HCT116 (cell line): ENCODE measurements around the gene AQP5. TPM values are rescaled to one million over a fixed set of nuclear protein-coding genes. Genes with fewer than 3 reads are reported as not detected.

ENCODE experiments used
- ATAC-seq: fragments of 200-7000 bp; cut with Tn5 transposase; 2 replicates; pipeline ENCODE4 v1.9.1; 2020; ENCODE audit warnings: mild to moderate bottlenecking, moderate library complexity
- BruUV-seq: library from RNA; stranded (reverse); fragments of 400-500 nt; replicated peaks from 2 replicates; lab custom pipeline; 2021; lab: Mats Ljungman, UMichigan
- CTCF ChIA-PET: fragments of 300-600 bp; sonication (Branson Sonifier 250); formaldehyde crosslinking; loops from one replicate; lab custom pipeline; 2021; ENCODE audit warnings: antibody characterized with exemption; lab: Charles Lee
- POLR2A ChIA-PET: fragments of 300-600, 350-600 bp; sonication (Branson Sonifier 250); formaldehyde crosslinking; loops from one replicate; lab custom pipeline; 2021; ENCODE audit warnings: antibody characterized with exemption; lab: Charles Lee
- RAD21 ChIA-PET, 2 experiments: fragments of 300-600 bp; sonication (Branson Sonifier 250); formaldehyde crosslinking; loops; one replicate each; lab custom pipeline; 2023; ENCODE audit warnings: low total read pairs in 2 of 2; ENCODE audit not compliant: uncharacterized antibody in 2 of 2, unreplicated experiment in 2 of 2, low non-redundant PET in 1 of 2; lab: Charles Lee
- DNase-seq: peaks from one replicate; pipeline ENCODE4 v3.0.0-alpha.2; 2010; ENCODE audit warnings: low read depth, low spot score
- H2AFZ ChIP-seq: fragments of 200-600 bp; shearing (Covaris generic), sonication (generic); 2 replicates; pipeline ENCODE4 v1.6.1; 2017; ENCODE audit warnings: low read depth, mixed run types, mixed read lengths, antibody characterized with exemption, low read length; ENCODE audit not compliant: poor library complexity, severe bottlenecking
- H3K27ac ChIP-seq: 2 replicates; pipeline ENCODE4 v1.5.1; 2012; ENCODE audit warnings: low read depth, low read length
- H3K27me3 ChIP-seq: fragments of 200-600 bp; sonication (generic); 2 replicates; pipeline ENCODE4 v1.6.1; 2016; ENCODE audit warnings: mixed run types, low read length, mixed read lengths; ENCODE audit not compliant: insufficient read depth
- H3K36me3 ChIP-seq, 2 experiments: fragments of 200-500 bp in 1 of 2; fragments of 200-600 bp in 1 of 2; sonication (Bioruptor generic) in 1 of 2; sonication (generic) in 1 of 2; 2 replicates each; pipeline versions ENCODE4 v1.5.1 to v1.6.1; 2014 to 2016; ENCODE audit warnings: low read length in 2 of 2, inconsistent platforms in 1 of 2, mixed read lengths in 1 of 2, mixed run types in 1 of 2; ENCODE audit not compliant: insufficient read depth in 2 of 2, control insufficient read depth in 1 of 2
- H3K4me1 ChIP-seq, 2 experiments: fragments of 200-600 bp in 1 of 2; sonication (generic) in 1 of 2; 2 replicates each; pipeline versions ENCODE4 v1.5.1 to v1.6.1; 2012 to 2017; ENCODE audit warnings: low read length in 2 of 2, inconsistent platforms in 1 of 2, mild to moderate bottlenecking in 1 of 2, mixed read lengths in 1 of 2, mixed run types in 1 of 2, moderate library complexity in 1 of 2; ENCODE audit not compliant: insufficient read depth in 2 of 2, control insufficient read depth in 1 of 2
- H3K4me2 ChIP-seq: fragments of 200-600 bp; sonication (generic); 2 replicates; pipeline ENCODE4 v1.6.1; 2017; ENCODE audit warnings: mixed run types, low read length, mixed read lengths
- H3K4me3 ChIP-seq, 2 experiments: fragments of 200-600 bp in 1 of 2; sonication (generic) in 1 of 2; replicated peaks in 1 of 2; 2 replicates each; pipeline ENCODE4 v1.5.1; 2011 to 2016; ENCODE audit warnings: low read length in 2 of 2, control low read depth in 1 of 2, low read depth in 1 of 2, mild to moderate bottlenecking in 1 of 2, mixed read lengths in 1 of 2, mixed run types in 1 of 2
- H3K79me2 ChIP-seq: fragments of 200-600 bp; sonication (generic); 2 replicates; pipeline ENCODE4 v1.6.1; 2017; ENCODE audit warnings: mild to moderate bottlenecking, mixed run types, low read length, moderate library complexity, mixed read lengths; ENCODE audit not compliant: insufficient read depth
- H3K9ac ChIP-seq: fragments of 200-600 bp; sonication (generic); 2 replicates; pipeline ENCODE4 v1.6.1; 2016; ENCODE audit warnings: low read length, mixed read lengths
- H3K9me2 ChIP-seq: fragments of 200-600 bp; sonication (generic), shearing (Covaris generic); 2 replicates; pipeline ENCODE4 v1.6.1; 2017; ENCODE audit warnings: mixed run types, mild to moderate bottlenecking, moderate library complexity; ENCODE audit not compliant: insufficient read depth
- H3K9me3 ChIP-seq, 2 experiments: fragments of 200-500 bp in 1 of 2; fragments of 200-600 bp in 1 of 2; sonication (Bioruptor generic) in 1 of 2; sonication (generic) in 1 of 2; 2 replicates each; pipeline ENCODE4 v1.6.1; 2014 to 2017; ENCODE audit warnings: low read length in 2 of 2, mixed read lengths in 2 of 2, inconsistent platforms in 1 of 2, low read depth in 1 of 2, mild to moderate bottlenecking in 1 of 2, mixed run types in 1 of 2, moderate library complexity in 1 of 2; ENCODE audit not compliant: control insufficient read depth in 1 of 2, insufficient read depth in 1 of 2
- H4K20me1 ChIP-seq: fragments of 200-600 bp; sonication (generic), shearing (Covaris generic); 2 replicates; pipeline ENCODE4 v1.6.1; 2017; ENCODE audit warnings: mixed run types, mild to moderate bottlenecking, moderate library complexity; ENCODE audit not compliant: insufficient read depth
- CBX3 ChIP-seq: IDR thresholded peaks from 2 replicates; pipeline ENCODE4 v1.6.1; 2012; ENCODE audit warnings: low read depth
- EGR1 ChIP-seq: IDR thresholded peaks from 2 replicates; pipeline ENCODE4 v1.6.1; 2012; ENCODE audit warnings: low read depth
- ELF1 ChIP-seq: IDR thresholded peaks from 2 replicates; pipeline ENCODE4 v1.6.1; 2012; ENCODE audit warnings: low read depth, borderline replicate concordance
- EZH2 ChIP-seq: fragments of 200-600 bp; sonication (generic); IDR thresholded peaks from 2 replicates; pipeline ENCODE4 v1.6.1; 2017; ENCODE audit warnings: antibody characterized with exemption, mixed run types
- EZH2phosphoT487 ChIP-seq: fragments of 200-600 bp; IDR thresholded peaks from 2 replicates; pipeline ENCODE4 v1.6.1; 2018; ENCODE audit warnings: antibody characterized with exemption, borderline replicate concordance
- JUND ChIP-seq: IDR thresholded peaks from 2 replicates; pipeline ENCODE4 v1.6.1; 2012
- POLR2A ChIP-seq: IDR thresholded peaks from 2 replicates; pipeline ENCODE4 v1.7.0; 2011; ENCODE audit warnings: borderline replicate concordance; ENCODE audit not compliant: insufficient read depth, insufficient read length; ENCODE audit errors: extremely low read depth
- POLR2AphosphoS5 ChIP-seq: IDR thresholded peaks from 2 replicates; pipeline ENCODE4 v1.6.1; 2011; ENCODE audit warnings: mild to moderate bottlenecking, low read depth, low read length, moderate library complexity
- RAD21 ChIP-seq: IDR thresholded peaks from 2 replicates; pipeline ENCODE4 v1.6.1; 2012; ENCODE audit warnings: low read depth, mild to moderate bottlenecking
- TCF7L2 ChIP-seq: IDR thresholded peaks from 2 replicates; pipeline ENCODE4 v1.7.0; 2011; ENCODE audit warnings: borderline replicate concordance, inconsistent platforms; ENCODE audit not compliant: insufficient read depth, insufficient read length; ENCODE audit errors: extremely low read depth
- ZFX ChIP-seq: fragments of 450-650 bp; IDR thresholded peaks from 2 replicates; pipeline ENCODE4 v1.6.1; 2017
- intact Hi-C: fragments of 100-400 bp; cut with micrococcal nuclease; formaldehyde crosslinking; loops from 2 replicates; pipeline ENCODE4 v1.10.0; 2022
- total RNA-seq: library from RNA; stranded (reverse); gene quantifications from one replicate; pipeline ENCODE4 v1.2.1, GENCODE V29; 2021; ENCODE audit not compliant: unreplicated experiment
- TF ChIP-seq, protein P1 (sequence below): IDR thresholded peaks from 2 replicates; pipeline ENCODE4 v1.6.1; 2012
- TF ChIP-seq, protein P2 (sequence below): IDR thresholded peaks from 2 replicates; pipeline ENCODE4 v1.6.1; 2011; ENCODE audit warnings: mild to moderate bottlenecking, low read length, moderate library complexity; ENCODE audit not compliant: insufficient replicate concordance; ENCODE audit errors: extremely low read depth
- TF ChIP-seq, protein P3 (sequence below): IDR thresholded peaks from 2 replicates; pipeline ENCODE4 v1.6.1; 2012
- TF ChIP-seq, protein P4 (sequence below), 3 experiments: fragments of 200-600 bp in 1 of 3; sonication (generic) in 1 of 3; IDR thresholded peaks in 2 of 3; conservative IDR thresholded peaks in 1 of 3; 2 replicates each; pipeline ENCODE4 v1.5.1; 2012 to 2017; ENCODE audit warnings: low read depth in 2 of 3, low read length in 2 of 3, antibody characterized with exemption in 1 of 3, borderline replicate concordance in 1 of 3, control low read depth in 1 of 3, mild to moderate bottlenecking in 1 of 3, mixed read lengths in 1 of 3, mixed run types in 1 of 3, moderate library complexity in 1 of 3; ENCODE audit not compliant: insufficient read depth in 1 of 3
- TF ChIP-seq, protein P5 (sequence below): IDR thresholded peaks from 2 replicates; pipeline ENCODE4 v1.6.1; 2012; ENCODE audit warnings: low read depth

The AQP5 gene
- total RNA-seq, 1 experiment from 2014 or later, result not detected

DNA sequence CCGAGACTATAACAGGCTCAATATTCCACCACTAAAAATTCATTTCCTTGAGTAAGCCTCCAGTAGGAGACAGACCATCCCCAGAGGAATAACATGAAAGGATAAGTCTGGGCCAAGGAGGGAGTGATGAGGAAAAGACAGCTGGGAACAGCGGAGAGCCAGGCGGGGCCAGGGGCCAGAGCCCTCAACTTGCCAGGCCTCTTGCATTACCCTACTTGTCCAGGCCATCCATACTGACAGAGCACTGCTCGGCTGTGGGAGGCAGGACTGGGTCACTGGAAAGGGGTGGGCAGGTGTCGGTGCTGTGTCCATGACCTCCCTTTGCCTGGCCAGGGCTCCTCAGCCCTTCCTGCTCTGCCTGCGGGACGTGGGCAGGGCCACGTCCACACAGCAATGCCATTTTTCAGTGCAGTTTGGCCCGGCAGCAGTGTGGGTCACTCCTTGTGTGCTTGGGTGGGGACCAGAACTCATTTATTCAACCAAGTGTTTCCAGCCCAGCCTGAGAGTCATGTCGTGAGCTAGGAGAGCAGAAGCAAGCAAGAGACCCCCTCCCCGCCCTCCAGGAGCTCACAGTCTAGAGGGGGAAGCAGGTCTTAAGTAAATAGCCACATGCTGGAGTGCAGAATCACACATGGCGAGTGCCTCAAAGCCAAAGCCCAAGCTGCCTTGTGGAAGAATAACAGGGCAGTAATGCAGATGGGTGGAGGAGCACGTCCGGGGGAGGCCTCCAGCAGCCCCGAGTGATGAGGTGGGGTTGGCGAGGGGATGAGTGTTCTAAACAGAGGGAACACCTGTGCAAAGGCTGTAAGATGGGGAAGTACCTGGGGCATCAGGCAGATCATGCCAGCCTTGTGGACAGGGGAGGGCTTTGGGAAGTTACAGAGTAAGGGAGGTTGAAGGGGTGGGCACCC, 49.1 kb upstream of the AQP5 start:
- ChIA-PET CTCF (interaction anchor here (0.6 kb wide), 1 partner anchor 27 kb away, joined by 3 read pairs; no protein-coding TSS in a partner anchor), POLR2A (no interaction called here), RAD21 (no interaction called here)
- no peaks in the 10 kb centered on the region for H3K36me3 ChIP-seq
- no peaks in the 10 kb centered on the region for H3K79me2 ChIP-seq
- H3K4me2 ChIP-seq, result no peak overlapping the region
- H3K9me2 ChIP-seq, result no peaks in the 10 kb centered on the region
- BruUV-seq, result no TSS peak
- no peaks in the 10 kb centered on the region for H4K20me1 ChIP-seq
- no peaks in the 10 kb centered on the region for H3K27me3 ChIP-seq
- TF ChIP-seq EGR1, result no peak
- TF ChIP-seq, protein P1, sequence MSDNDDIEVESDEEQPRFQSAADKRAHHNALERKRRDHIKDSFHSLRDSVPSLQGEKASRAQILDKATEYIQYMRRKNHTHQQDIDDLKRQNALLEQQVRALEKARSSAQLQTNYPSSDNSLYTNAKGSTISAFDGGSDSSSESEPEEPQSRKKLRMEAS, result no peak
- no peak for TF ChIP-seq TCF7L2
- TF ChIP-seq JUND, result no peak
- TF ChIP-seq, protein P2, sequence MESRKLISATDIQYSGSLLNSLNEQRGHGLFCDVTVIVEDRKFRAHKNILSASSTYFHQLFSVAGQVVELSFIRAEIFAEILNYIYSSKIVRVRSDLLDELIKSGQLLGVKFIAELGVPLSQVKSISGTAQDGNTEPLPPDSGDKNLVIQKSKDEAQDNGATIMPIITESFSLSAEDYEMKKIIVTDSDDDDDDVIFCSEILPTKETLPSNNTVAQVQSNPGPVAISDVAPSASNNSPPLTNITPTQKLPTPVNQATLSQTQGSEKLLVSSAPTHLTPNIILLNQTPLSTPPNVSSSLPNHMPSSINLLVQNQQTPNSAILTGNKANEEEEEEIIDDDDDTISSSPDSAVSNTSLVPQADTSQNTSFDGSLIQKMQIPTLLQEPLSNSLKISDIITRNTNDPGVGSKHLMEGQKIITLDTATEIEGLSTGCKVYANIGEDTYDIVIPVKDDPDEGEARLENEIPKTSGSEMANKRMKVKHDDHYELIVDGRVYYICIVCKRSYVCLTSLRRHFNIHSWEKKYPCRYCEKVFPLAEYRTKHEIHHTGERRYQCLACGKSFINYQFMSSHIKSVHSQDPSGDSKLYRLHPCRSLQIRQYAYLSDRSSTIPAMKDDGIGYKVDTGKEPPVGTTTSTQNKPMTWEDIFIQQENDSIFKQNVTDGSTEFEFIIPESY, result no peak
- TF ChIP-seq, protein P3, sequence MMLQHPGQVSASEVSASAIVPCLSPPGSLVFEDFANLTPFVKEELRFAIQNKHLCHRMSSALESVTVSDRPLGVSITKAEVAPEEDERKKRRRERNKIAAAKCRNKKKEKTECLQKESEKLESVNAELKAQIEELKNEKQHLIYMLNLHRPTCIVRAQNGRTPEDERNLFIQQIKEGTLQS, result no peak
- no peak for TF ChIP-seq EZH2phosphoT487
- no peak for TF ChIP-seq ELF1
- TF ChIP-seq POLR2AphosphoS5, result no peak
- TF ChIP-seq, protein P4, sequence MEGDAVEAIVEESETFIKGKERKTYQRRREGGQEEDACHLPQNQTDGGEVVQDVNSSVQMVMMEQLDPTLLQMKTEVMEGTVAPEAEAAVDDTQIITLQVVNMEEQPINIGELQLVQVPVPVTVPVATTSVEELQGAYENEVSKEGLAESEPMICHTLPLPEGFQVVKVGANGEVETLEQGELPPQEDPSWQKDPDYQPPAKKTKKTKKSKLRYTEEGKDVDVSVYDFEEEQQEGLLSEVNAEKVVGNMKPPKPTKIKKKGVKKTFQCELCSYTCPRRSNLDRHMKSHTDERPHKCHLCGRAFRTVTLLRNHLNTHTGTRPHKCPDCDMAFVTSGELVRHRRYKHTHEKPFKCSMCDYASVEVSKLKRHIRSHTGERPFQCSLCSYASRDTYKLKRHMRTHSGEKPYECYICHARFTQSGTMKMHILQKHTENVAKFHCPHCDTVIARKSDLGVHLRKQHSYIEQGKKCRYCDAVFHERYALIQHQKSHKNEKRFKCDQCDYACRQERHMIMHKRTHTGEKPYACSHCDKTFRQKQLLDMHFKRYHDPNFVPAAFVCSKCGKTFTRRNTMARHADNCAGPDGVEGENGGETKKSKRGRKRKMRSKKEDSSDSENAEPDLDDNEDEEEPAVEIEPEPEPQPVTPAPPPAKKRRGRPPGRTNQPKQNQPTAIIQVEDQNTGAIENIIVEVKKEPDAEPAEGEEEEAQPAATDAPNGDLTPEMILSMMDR (IDR thresholded peaks at IDR 0.05 in 2 of 3, conservative IDR thresholded peaks at IDR 0.05 in 1 of 3; ENCODE audit: borderline replicate concordance in 1 of 3, insufficient read depth in 1 of 3, low read depth in 2 of 3, low read length in 2 of 3), result no peak
- no peak for TF ChIP-seq RAD21
- no peak for TF ChIP-seq CBX3
- no peak for TF ChIP-seq POLR2A
- TF ChIP-seq, protein P5, sequence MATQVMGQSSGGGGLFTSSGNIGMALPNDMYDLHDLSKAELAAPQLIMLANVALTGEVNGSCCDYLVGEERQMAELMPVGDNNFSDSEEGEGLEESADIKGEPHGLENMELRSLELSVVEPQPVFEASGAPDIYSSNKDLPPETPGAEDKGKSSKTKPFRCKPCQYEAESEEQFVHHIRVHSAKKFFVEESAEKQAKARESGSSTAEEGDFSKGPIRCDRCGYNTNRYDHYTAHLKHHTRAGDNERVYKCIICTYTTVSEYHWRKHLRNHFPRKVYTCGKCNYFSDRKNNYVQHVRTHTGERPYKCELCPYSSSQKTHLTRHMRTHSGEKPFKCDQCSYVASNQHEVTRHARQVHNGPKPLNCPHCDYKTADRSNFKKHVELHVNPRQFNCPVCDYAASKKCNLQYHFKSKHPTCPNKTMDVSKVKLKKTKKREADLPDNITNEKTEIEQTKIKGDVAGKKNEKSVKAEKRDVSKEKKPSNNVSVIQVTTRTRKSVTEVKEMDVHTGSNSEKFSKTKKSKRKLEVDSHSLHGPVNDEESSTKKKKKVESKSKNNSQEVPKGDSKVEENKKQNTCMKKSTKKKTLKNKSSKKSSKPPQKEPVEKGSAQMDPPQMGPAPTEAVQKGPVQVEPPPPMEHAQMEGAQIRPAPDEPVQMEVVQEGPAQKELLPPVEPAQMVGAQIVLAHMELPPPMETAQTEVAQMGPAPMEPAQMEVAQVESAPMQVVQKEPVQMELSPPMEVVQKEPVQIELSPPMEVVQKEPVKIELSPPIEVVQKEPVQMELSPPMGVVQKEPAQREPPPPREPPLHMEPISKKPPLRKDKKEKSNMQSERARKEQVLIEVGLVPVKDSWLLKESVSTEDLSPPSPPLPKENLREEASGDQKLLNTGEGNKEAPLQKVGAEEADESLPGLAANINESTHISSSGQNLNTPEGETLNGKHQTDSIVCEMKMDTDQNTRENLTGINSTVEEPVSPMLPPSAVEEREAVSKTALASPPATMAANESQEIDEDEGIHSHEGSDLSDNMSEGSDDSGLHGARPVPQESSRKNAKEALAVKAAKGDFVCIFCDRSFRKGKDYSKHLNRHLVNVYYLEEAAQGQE, result no peak
- no peak for TF ChIP-seq EZH2
- no peak for TF ChIP-seq ZFX
- H3K9ac ChIP-seq, result no peak overlapping the region
- no peak overlapping the region for H3K27ac ChIP-seq
- intact Hi-C loops, result no loop called here
- peaks cover 18 to 24% of the 10 kb centered on the region in 2 experiments for H3K4me1 ChIP-seq
- ATAC-seq (no peak), DNase-seq (no peak)
- H3K4me3 ChIP-seq, result no peak overlapping the region
- no peak overlapping the region for H2AFZ ChIP-seq
- no peaks in the 10 kb centered on the region for H3K9me3 ChIP-seq
